ENCODE results near the gene CACNA1C. TPM values are rescaled to one million over a fixed set of nuclear protein-coding genes. Genes with fewer than 3 reads are reported as not detected.

The CACNA1C gene
- total RNA-seq, 1 experiment from 2014 or later: not detected

DNA sequence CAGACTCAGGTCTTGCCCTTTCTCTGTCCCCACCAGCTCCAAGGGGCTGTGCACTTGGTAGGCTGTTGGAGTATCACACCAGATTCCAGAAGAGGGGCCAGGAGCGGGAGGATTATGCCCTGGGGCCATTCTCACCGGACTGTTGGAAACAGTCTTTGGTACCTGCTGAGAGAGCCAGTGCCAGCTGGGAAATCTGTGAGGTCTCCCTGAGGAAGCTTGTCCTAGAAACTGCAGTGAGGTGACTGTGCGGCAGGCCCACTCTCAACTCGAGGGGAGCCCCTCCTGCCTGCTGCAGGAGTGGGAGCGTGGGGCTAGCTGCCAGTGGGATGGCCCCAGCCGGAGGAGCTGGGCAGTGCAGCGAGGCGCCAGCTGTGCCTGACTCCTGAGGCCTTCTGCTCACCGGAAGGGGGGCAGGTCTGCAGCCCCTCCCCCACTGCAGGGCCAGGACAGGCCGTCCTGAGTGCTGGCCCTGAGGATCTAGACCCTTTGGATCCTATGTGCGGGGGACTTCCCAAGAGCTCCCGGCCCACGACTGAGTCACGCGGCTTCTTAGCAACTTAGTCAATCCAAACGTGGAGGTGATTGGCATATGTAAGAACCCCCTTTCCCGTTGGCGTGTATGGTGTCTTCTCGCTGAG lies 295.2 kb downstream of the CACNA1C start:
- H3K4me3 ChIP-seq: no peak overlapping the region
- H3K4me2 ChIP-seq: no peak overlapping the region
- no peaks in the 10 kb centered on the region for H3K79me2 ChIP-seq (ENCODE audit: low read depth)
- no peaks in the 10 kb centered on the region for H3K9me3 ChIP-seq (ENCODE audit: insufficient read depth, low read depth)
- no peaks in the 10 kb centered on the region for H3K9me2 ChIP-seq (ENCODE audit: insufficient read depth)
- H3F3A ChIP-seq (ENCODE audit: insufficient read depth, low read depth): no peaks in the 10 kb centered on the region
- POLR2A ChIA-PET (ENCODE audit: unreplicated experiment): no interaction called here
- no peak overlapping the region for H2AFZ ChIP-seq
- TF ChIP-seq EZH2 (IDR thresholded peaks at IDR 0.05; ENCODE audit: low read depth) (no peak), CTCF (conservative IDR thresholded peaks at IDR 0.05) (no peak)
- intact Hi-C loops (cut with micrococcal nuclease; ENCODE audit: unreplicated experiment): no loop called here
- H3K4me1 ChIP-seq (replicated peaks; ENCODE audit: insufficient read depth): no peaks in the 10 kb centered on the region
- CTCF ChIA-PET: no interaction called here
- H4K20me1 ChIP-seq (ENCODE audit: insufficient read depth): no peaks in the 10 kb centered on the region
- H3K36me3 ChIP-seq (ENCODE audit: low read depth): no peaks in the 10 kb centered on the region
- BruUV-seq (replicated peaks): no TSS peak
- DNase-seq: no peak
- H3K27me3 ChIP-seq (ENCODE audit: insufficient read depth, low read depth): peaks cover 99% of the 10 kb centered on the region
- H3K27ac ChIP-seq: no peak overlapping the region

DNA sequence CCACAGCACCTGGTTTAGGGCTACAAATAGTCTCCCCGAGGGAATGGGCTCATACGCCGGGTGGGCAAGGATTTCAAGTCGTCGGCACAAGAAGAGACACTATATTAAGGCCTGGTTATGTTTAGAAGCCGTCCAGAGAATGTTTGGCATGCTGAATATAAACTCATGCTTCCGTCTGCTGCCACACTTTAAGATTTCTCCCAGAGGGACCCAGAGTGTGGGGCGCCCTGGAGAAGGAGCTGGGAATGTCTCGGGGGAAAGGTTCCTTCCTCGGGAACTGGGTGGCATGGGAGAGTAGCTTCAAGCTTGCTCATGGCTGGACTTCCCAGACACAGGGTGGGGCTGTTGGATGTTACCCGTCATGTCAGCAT lies 295.7 kb downstream of the CACNA1C start:
- ChIA-PET POLR2A (ENCODE audit: unreplicated experiment) (no interaction called here), CTCF (no interaction called here)
- TF ChIP-seq CTCF (conservative IDR thresholded peaks at IDR 0.05): no peak
- no peak for TF ChIP-seq EZH2 (IDR thresholded peaks at IDR 0.05; ENCODE audit: low read depth)
- H4K20me1 ChIP-seq (ENCODE audit: insufficient read depth): peaks cover 3% of the 10 kb centered on the region; the same call in 1 of the 2 replicates
- no peak overlapping the region for H3K4me3 ChIP-seq
- peaks cover 99% of the 10 kb centered on the region for H3K27me3 ChIP-seq (ENCODE audit: insufficient read depth, low read depth)
- H3K4me1 ChIP-seq (replicated peaks; ENCODE audit: insufficient read depth): no peaks in the 10 kb centered on the region
- H3F3A ChIP-seq (ENCODE audit: insufficient read depth, low read depth): no peaks in the 10 kb centered on the region
- no peaks in the 10 kb centered on the region for H3K79me2 ChIP-seq (ENCODE audit: low read depth)
- no peak overlapping the region for H2AFZ ChIP-seq
- no peak overlapping the region for H3K27ac ChIP-seq
- H3K36me3 ChIP-seq (ENCODE audit: low read depth): no peaks in the 10 kb centered on the region
- H3K9me3 ChIP-seq (ENCODE audit: insufficient read depth, low read depth): no peaks in the 10 kb centered on the region
- H3K4me2 ChIP-seq: no peak overlapping the region
- BruUV-seq (replicated peaks): no TSS peak
- no peaks in the 10 kb centered on the region for H3K9me2 ChIP-seq (ENCODE audit: insufficient read depth)
- DNase-seq: no peak
- intact Hi-C loops (cut with micrococcal nuclease; ENCODE audit: unreplicated experiment): no loop called here

GRCh38 chr12:2351161-2351560 lies 298.4 kb downstream of the CACNA1C start:
- H2AFZ ChIP-seq: no peak overlapping the region
- H3K9me3 ChIP-seq (ENCODE audit: insufficient read depth, low read depth): no peaks in the 10 kb centered on the region
- intact Hi-C loops (cut with micrococcal nuclease; ENCODE audit: unreplicated experiment): no loop called here
- ChIA-PET CTCF (no interaction called here), POLR2A (ENCODE audit: unreplicated experiment) (no interaction called here)
- TF ChIP-seq CTCF (conservative IDR thresholded peaks at IDR 0.05) (no peak), EZH2 (IDR thresholded peaks at IDR 0.05; ENCODE audit: low read depth) (no peak)
- H3K4me1 ChIP-seq (replicated peaks; ENCODE audit: insufficient read depth): no peaks in the 10 kb centered on the region
- BruUV-seq (replicated peaks): no TSS peak
- H3K4me2 ChIP-seq: no peak overlapping the region
- no peaks in the 10 kb centered on the region for H3K36me3 ChIP-seq (ENCODE audit: low read depth)
- no peak overlapping the region for H3K4me3 ChIP-seq
- no peak for DNase-seq
- no peaks in the 10 kb centered on the region for H3K79me2 ChIP-seq (ENCODE audit: low read depth)
- no peaks in the 10 kb centered on the region for H3F3A ChIP-seq (ENCODE audit: insufficient read depth, low read depth)
- H3K27ac ChIP-seq: no peak overlapping the region
- peaks cover 100% of the 10 kb centered on the region for H3K27me3 ChIP-seq (ENCODE audit: insufficient read depth, low read depth)
- H4K20me1 ChIP-seq (ENCODE audit: insufficient read depth): peaks cover 4% of the 10 kb centered on the region; the same call in 1 of the 2 replicates
- H3K9me2 ChIP-seq (ENCODE audit: insufficient read depth): no peaks in the 10 kb centered on the region

All from PC-9 (cell line).